Measurements from ENCODE around the gene BRAF.

DNA sequence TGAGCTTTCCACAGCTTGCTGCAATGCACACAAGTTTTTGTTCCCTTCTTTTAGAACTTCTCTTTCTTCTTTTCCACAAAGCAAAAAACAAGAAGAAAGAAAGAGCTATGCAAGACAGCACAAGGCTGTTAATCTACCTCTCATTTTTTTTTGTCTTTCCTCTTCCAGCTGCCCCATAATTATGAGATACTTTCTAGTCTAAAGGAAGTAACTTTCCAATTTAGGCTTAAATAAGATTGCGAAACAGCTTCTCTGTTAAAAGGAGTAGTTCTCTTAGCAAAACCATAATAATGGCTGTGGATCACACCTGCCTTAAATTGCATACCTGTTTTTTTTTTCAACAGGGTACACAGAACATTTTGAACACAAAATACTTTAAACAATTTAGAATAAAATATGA, 172.2 kb downstream of the BRAF start:
- TF ChIP-seq, protein P1, sequence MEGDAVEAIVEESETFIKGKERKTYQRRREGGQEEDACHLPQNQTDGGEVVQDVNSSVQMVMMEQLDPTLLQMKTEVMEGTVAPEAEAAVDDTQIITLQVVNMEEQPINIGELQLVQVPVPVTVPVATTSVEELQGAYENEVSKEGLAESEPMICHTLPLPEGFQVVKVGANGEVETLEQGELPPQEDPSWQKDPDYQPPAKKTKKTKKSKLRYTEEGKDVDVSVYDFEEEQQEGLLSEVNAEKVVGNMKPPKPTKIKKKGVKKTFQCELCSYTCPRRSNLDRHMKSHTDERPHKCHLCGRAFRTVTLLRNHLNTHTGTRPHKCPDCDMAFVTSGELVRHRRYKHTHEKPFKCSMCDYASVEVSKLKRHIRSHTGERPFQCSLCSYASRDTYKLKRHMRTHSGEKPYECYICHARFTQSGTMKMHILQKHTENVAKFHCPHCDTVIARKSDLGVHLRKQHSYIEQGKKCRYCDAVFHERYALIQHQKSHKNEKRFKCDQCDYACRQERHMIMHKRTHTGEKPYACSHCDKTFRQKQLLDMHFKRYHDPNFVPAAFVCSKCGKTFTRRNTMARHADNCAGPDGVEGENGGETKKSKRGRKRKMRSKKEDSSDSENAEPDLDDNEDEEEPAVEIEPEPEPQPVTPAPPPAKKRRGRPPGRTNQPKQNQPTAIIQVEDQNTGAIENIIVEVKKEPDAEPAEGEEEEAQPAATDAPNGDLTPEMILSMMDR (IDR thresholded peaks at IDR 0.05), result no peak
- TF ChIP-seq EP300 (IDR thresholded peaks at IDR 0.05) (no peak), POLR2AphosphoS5 (IDR thresholded peaks at IDR 0.05) (no peak)

All from suprapubic skin (tissue), 4 donors.